Thyroid gland (tissue), 4 donors: ENCODE data around the gene UGT1A7. TPM values are rescaled to one million over a fixed set of nuclear protein-coding genes. Genes with fewer than 3 reads are reported as not detected.

Experiments
- DNase-seq, 2 donors: peaks; one replicate each; pipeline ENCODE4 v3.0.0-alpha.2; 2019
- H3K27ac ChIP-seq, 3 donors: fragments of 200-600 bp; sonication (generic); 1 replicate in 2 of 3; 2 replicates in 1 of 3; pipeline ENCODE4 v1.5.1; 2016 to 2019; ENCODE audit warnings: mild to moderate bottlenecking in 1 of 3, moderate library complexity in 1 of 3
- H3K27me3 ChIP-seq: fragments of 200-600 bp; sonication (generic); one replicate; pipeline ENCODE4 v1.5.1; 2019
- H3K36me3 ChIP-seq, 2 donors: fragments of 200-600 bp; sonication (generic); one replicate each; pipeline ENCODE4 v1.5.1; 2016 to 2019
- H3K4me1 ChIP-seq, 2 donors: fragments of 200-600 bp; sonication (generic); one replicate each; pipeline ENCODE4 v1.5.1; 2017 to 2019
- H3K4me3 ChIP-seq, 3 donors: fragments of 200-600 bp; sonication (generic); replicated peaks in 1 of 3; 1 replicate in 2 of 3; 2 replicates in 1 of 3; pipeline ENCODE4 v1.5.1; 2016; ENCODE audit warnings: mild to moderate bottlenecking in 1 of 3
- H3K9me3 ChIP-seq: fragments of 200-600 bp; sonication (generic); one replicate; pipeline ENCODE4 v1.5.1; 2017
- CTCF ChIP-seq, 6 experiments: fragments of 200-600 bp in 3 of 6; fragments of 450-650 bp in 3 of 6; sonication (generic) in 3 of 6; IDR thresholded peaks; one replicate each; pipeline ENCODE4 v1.5.1; 2016 to 2019; ENCODE audit warnings: antibody characterized with exemption in 6 of 6, mild to moderate bottlenecking in 2 of 6, inconsistent platforms in 1 of 6, moderate library complexity in 1 of 6
- POLR2A ChIP-seq, 2 donors: fragments of 450-650 bp; IDR thresholded peaks; one replicate each; pipeline ENCODE4 v1.6.1; 2017; ENCODE audit warnings: antibody characterized with exemption in 2 of 2, mild to moderate bottlenecking in 2 of 2, moderate library complexity in 1 of 2
- WGBS, 2 donors: methylation state at CpG; one replicate each; pipeline ENCODE4 v1.1.5; 2017; 5-methylcytosine and 5-hydroxymethylcytosine counted together
- intact Hi-C: fragments of 100-400 bp; cut with DNase I; formaldehyde crosslinking; loops from one replicate; pipeline ENCODE4 v1.15.1; 2023
- total RNA-seq, 4 donors: library from RNA; depleted of rRNA; stranded (reverse); fragments of >200 nt; gene quantifications; one replicate each; pipeline ENCODE4 v1.2.3, GENCODE V29; 2016

UGT1A7 gene
- total RNA-seq, 4 donors from 2014 or later: not detected

- TF ChIP-seq POLR2A (IDR thresholded peaks at IDR 0.05) (no peak), CTCF (IDR thresholded peaks at IDR 0.05) (no peak)
- Histone ChIP-seq H3K36me3 (no peaks in the 10 kb centered on the region), H3K27ac (no peak overlapping the region), H3K4me1 (no peaks in the 10 kb centered on the region), H3K9me3 (no peaks in the 10 kb centered on the region), H3K4me3 (no peak overlapping the region), H3K27me3 (no peaks in the 10 kb centered on the region)
- DNase-seq: no peak
- intact Hi-C loops: no loop called here
Measured at GRCh38 chr2:233673896-233674295, 7.8 kb upstream of the UGT1A7 start.

- Histone ChIP-seq H3K9me3 (no peaks in the 10 kb centered on the region), H3K36me3 (no peaks in the 10 kb centered on the region), H3K4me1 (no peaks in the 10 kb centered on the region), H3K4me3 (no peak overlapping the region), H3K27me3 (no peaks in the 10 kb centered on the region), H3K27ac (no peak overlapping the region)
- no peak for DNase-seq
- intact Hi-C loops: no loop called here
- 68 to 73% methylated on average over 1 of the region's 1 CpG for WGBS, 2 donors
- TF ChIP-seq POLR2A (IDR thresholded peaks at IDR 0.05) (no peak), CTCF (IDR thresholded peaks at IDR 0.05) (no peak)
Measured at GRCh38 chr2:233674314-233674713, 7.4 kb upstream of the UGT1A7 start.

GRCh38 chr2:233674995-233675394 is 6.7 kb upstream of the UGT1A7 start:
- intact Hi-C loops: no loop called here
- TF ChIP-seq POLR2A (IDR thresholded peaks at IDR 0.05): no peak
- no peak for TF ChIP-seq CTCF (IDR thresholded peaks at IDR 0.05)
- no peak overlapping the region for H3K4me3 ChIP-seq
- 46 to 55% methylated on average over 4 of the region's 4 CpGs for WGBS, 2 donors
- no peaks in the 10 kb centered on the region for H3K9me3 ChIP-seq
- no peaks in the 10 kb centered on the region for H3K27me3 ChIP-seq
- no peaks in the 10 kb centered on the region for H3K36me3 ChIP-seq
- no peak overlapping the region for H3K27ac ChIP-seq
- DNase-seq: no peak
- no peaks in the 10 kb centered on the region for H3K4me1 ChIP-seq

- WGBS, 2 donors: 78 to 88% methylated on average over 2 of the region's 2 CpGs
- no peaks in the 10 kb centered on the region for H3K27me3 ChIP-seq
- no peak overlapping the region for H3K27ac ChIP-seq
- DNase-seq: no peak
- TF ChIP-seq POLR2A (IDR thresholded peaks at IDR 0.05): no peak
- no peak for TF ChIP-seq CTCF (IDR thresholded peaks at IDR 0.05)
- H3K4me1 ChIP-seq: no peaks in the 10 kb centered on the region
- H3K4me3 ChIP-seq: no peak overlapping the region
- intact Hi-C loops: no loop called here
- H3K9me3 ChIP-seq: no peaks in the 10 kb centered on the region
- no peaks in the 10 kb centered on the region for H3K36me3 ChIP-seq
Measured at GRCh38 chr2:233676046-233676445, 5.7 kb upstream of the UGT1A7 start.

- intact Hi-C loops: no loop called here
- WGBS, 2 donors: 77 to 88% methylated on average over 4 of the region's 4 CpGs
Measured at GRCh38 chr2:233679196-233679595, 2.5 kb upstream of the UGT1A7 start.

More at GRCh38 chr2:233679196-233679595, 2.5 kb upstream of the UGT1A7 start:
- no peaks in the 10 kb centered on the region for H3K27me3 ChIP-seq
- no peaks in the 10 kb centered on the region for H3K36me3 ChIP-seq
- TF ChIP-seq POLR2A (IDR thresholded peaks at IDR 0.05) (no peak), CTCF (IDR thresholded peaks at IDR 0.05) (no peak)
- H3K4me3 ChIP-seq: no peak overlapping the region
- DNase-seq: no peak
- H3K4me1 ChIP-seq: no peaks in the 10 kb centered on the region
- no peaks in the 10 kb centered on the region for H3K9me3 ChIP-seq
- H3K27ac ChIP-seq: no peak overlapping the region
